ENCODE measurements around the gene CCND2.

Gene CCND2

GRCh38 chr12:4257442-4257841, 16.1 kb upstream of the CCND2 start:
- H3K9me3 Mint-ChIP-seq, result peaks cover 17% of the 10 kb centered on the region
- no peaks in the 10 kb centered on the region for H3K4me1 Mint-ChIP-seq
- TF ChIP-seq, protein P1, sequence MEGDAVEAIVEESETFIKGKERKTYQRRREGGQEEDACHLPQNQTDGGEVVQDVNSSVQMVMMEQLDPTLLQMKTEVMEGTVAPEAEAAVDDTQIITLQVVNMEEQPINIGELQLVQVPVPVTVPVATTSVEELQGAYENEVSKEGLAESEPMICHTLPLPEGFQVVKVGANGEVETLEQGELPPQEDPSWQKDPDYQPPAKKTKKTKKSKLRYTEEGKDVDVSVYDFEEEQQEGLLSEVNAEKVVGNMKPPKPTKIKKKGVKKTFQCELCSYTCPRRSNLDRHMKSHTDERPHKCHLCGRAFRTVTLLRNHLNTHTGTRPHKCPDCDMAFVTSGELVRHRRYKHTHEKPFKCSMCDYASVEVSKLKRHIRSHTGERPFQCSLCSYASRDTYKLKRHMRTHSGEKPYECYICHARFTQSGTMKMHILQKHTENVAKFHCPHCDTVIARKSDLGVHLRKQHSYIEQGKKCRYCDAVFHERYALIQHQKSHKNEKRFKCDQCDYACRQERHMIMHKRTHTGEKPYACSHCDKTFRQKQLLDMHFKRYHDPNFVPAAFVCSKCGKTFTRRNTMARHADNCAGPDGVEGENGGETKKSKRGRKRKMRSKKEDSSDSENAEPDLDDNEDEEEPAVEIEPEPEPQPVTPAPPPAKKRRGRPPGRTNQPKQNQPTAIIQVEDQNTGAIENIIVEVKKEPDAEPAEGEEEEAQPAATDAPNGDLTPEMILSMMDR (IDR thresholded peaks at IDR 0.05; ENCODE audit: unreplicated experiment in 3 of 3), result no peak
- peaks cover 4% of the 10 kb centered on the region for H3K27me3 Mint-ChIP-seq (ENCODE audit: low read depth)
- peaks cover 8% of the 10 kb centered on the region for H3K36me3 Mint-ChIP-seq (ENCODE audit: low read depth)
- H3K4me3 Mint-ChIP-seq, result no peak overlapping the region
- H3K27ac Mint-ChIP-seq, result no peak overlapping the region

DNA sequence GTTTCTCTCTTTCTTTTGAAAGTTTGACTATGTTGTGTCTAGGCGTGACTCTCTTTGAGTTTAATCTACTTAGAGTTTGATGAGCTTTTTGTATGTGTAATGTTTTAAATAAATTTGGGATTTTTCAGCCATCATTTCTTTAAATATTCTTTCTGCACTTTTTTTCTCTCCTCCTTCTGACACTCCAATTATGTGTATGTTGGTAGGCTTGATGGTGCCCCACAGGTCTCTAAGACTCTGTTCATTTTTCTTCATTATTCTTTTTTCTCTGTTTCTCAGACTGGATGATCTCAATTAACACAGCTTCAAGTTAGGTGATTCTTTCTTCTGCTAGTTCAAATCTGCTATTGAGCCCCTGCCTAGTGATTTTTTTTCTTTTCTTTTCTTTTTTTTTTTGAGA, 14.5 kb upstream of the CCND2 start:
- Mint-ChIP-seq H3K9me3 (peaks cover 17% of the 10 kb centered on the region), H3K36me3 (ENCODE audit: low read depth) (peaks cover 8% of the 10 kb centered on the region), H3K4me3 (no peak overlapping the region), H3K27me3 (ENCODE audit: low read depth) (peaks cover 4% of the 10 kb centered on the region), H3K4me1 (no peaks in the 10 kb centered on the region), H3K27ac (no peak overlapping the region)
- TF ChIP-seq, protein P1 (IDR thresholded peaks at IDR 0.05; ENCODE audit: unreplicated experiment in 3 of 3), result no peak

- TF ChIP-seq, protein P1 (IDR thresholded peaks at IDR 0.05; ENCODE audit: unreplicated experiment in 3 of 3), result no peak
- Mint-ChIP-seq H3K4me1 (no peaks in the 10 kb centered on the region), H3K4me3 (no peak overlapping the region), H3K27ac (no peak overlapping the region), H3K9me3 (peaks cover 14% of the 10 kb centered on the region), H3K36me3 (ENCODE audit: low read depth) (peaks cover 8% of the 10 kb centered on the region), H3K27me3 (ENCODE audit: low read depth) (peaks cover 4% of the 10 kb centered on the region)
Observed at GRCh38 chr12:4261655-4262054, 11.9 kb upstream of the CCND2 start.

DNA sequence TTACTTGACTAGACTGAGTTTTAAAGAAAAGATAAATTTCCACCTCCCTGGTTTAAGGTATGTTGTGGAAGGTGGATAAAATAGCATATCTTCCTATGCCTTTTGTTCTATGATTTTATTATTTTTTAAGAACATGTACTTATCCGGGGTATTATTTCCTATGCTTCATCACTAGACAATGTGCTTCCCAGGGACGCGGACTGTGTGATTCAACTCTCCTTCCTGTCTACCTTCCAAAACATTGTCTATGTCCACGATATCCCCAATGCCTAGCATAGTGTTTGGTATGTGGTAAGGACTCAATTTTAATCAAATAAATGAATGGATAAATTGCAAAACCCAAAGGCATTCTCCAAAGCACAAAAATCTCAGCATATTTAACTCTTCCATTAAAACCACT, 8.3 kb upstream of the CCND2 start:
- TF ChIP-seq, protein P1 (IDR thresholded peaks at IDR 0.05; ENCODE audit: unreplicated experiment in 3 of 3), result no peak
- Mint-ChIP-seq H3K27me3 (ENCODE audit: low read depth) (peaks cover 24% of the 10 kb centered on the region), H3K9me3 (no peaks in the 10 kb centered on the region), H3K27ac (no peak overlapping the region), H3K4me1 (no peaks in the 10 kb centered on the region), H3K36me3 (ENCODE audit: low read depth) (peaks cover under 1% of the 10 kb centered on the region), H3K4me3 (no peak overlapping the region)

GRCh38 chr12:4266990-4267389, 6.6 kb upstream of the CCND2 start:
- H3K27ac Mint-ChIP-seq, result no peak overlapping the region
- H3K36me3 Mint-ChIP-seq (ENCODE audit: low read depth), result no peaks in the 10 kb centered on the region
- TF ChIP-seq, protein P1 (IDR thresholded peaks at IDR 0.05; ENCODE audit: unreplicated experiment in 3 of 3), result no peak
- peaks cover 24% of the 10 kb centered on the region for H3K27me3 Mint-ChIP-seq (ENCODE audit: low read depth)
- H3K9me3 Mint-ChIP-seq, result no peaks in the 10 kb centered on the region
- H3K4me3 Mint-ChIP-seq, result peak overlapping the region in 1 of 3 experiments; percentile 29
- H3K4me1 Mint-ChIP-seq, result peaks cover 8% of the 10 kb centered on the region

- peak overlapping the region in 2 of 3 experiments; percentile 97 to 98 for H3K27ac Mint-ChIP-seq
- peaks cover 8% of the 10 kb centered on the region for H3K4me1 Mint-ChIP-seq
- TF ChIP-seq, protein P1 (IDR thresholded peaks at IDR 0.05; ENCODE audit: unreplicated experiment in 3 of 3), result no peak
- H3K36me3 Mint-ChIP-seq (ENCODE audit: low read depth), result no peaks in the 10 kb centered on the region
- peak overlapping the region; percentile 91 to 96 (median 93) for H3K4me3 Mint-ChIP-seq
- H3K27me3 Mint-ChIP-seq (ENCODE audit: low read depth), result peaks cover 28% of the 10 kb centered on the region
- H3K9me3 Mint-ChIP-seq, result no peaks in the 10 kb centered on the region
Observed at GRCh38 chr12:4267704-4268328, 5.7 kb upstream of the CCND2 start.

Measured in nephron (organoid).